ENCODE results near the gene PDPR. TPM values are rescaled to one million over a fixed set of nuclear protein-coding genes. Genes with fewer than 3 reads are reported as not detected.
"Not testable (repeated sequence)": the region's sequence is repeated elsewhere in the genome, so short reads cannot be mapped to it uniquely, and the experiment has no call there.

Gene PDPR
- total RNA-seq, 1 experiment from 2014 or later, result 6.8 TPM

- H3K4me3 ChIP-seq; H3K4me1 ChIP-seq (replicated peaks); H3K27me3 ChIP-seq (replicated peaks); DNase-seq (ENCODE audit: low read depth in 1 of 2, low spot score in 2 of 2); H3K27ac ChIP-seq; H3K9me3 ChIP-seq (replicated peaks): not testable (repeated sequence)
- peaks cover 53% of the 10 kb centered on the region for H3K36me3 ChIP-seq
Observed at GRCh38 chr16:70149296-70149695, 35.2 kb downstream of the PDPR start.

GRCh38 chr16:70151391-70151790 lies 37.3 kb downstream of the PDPR start:
- Histone ChIP-seq H3K4me3 (no peak overlapping the region), H3K36me3 (peaks cover 57% of the 10 kb centered on the region), H3K9me3 (replicated peaks) (no peaks in the 10 kb centered on the region), H3K4me1 (replicated peaks) (no peaks in the 10 kb centered on the region), H3K27ac (no peak overlapping the region), H3K27me3 (replicated peaks) (no peaks in the 10 kb centered on the region)
- DNase-seq (ENCODE audit: low read depth in 1 of 2, low spot score in 2 of 2), result no peak

GRCh38 chr16:70151941-70152509 lies 37.9 kb downstream of the PDPR start:
- Histone ChIP-seq H3K4me3 (no peak overlapping the region), H3K36me3 (peaks cover 63% of the 10 kb centered on the region), H3K27ac (no peak overlapping the region), H3K9me3 (replicated peaks) (no peaks in the 10 kb centered on the region), H3K4me1 (replicated peaks) (no peaks in the 10 kb centered on the region), H3K27me3 (replicated peaks) (no peaks in the 10 kb centered on the region)
- no peak for DNase-seq (ENCODE audit: low read depth in 1 of 2, low spot score in 2 of 2)

- DNase-seq (ENCODE audit: low read depth in 1 of 2, low spot score in 2 of 2), result no peak
- H3K27me3 ChIP-seq (replicated peaks), result no peaks in the 10 kb centered on the region
- peaks cover 70% of the 10 kb centered on the region for H3K36me3 ChIP-seq
- H3K27ac ChIP-seq, result no peak overlapping the region
- no peak overlapping the region for H3K4me3 ChIP-seq
- H3K4me1 ChIP-seq (replicated peaks), result no peaks in the 10 kb centered on the region
- no peaks in the 10 kb centered on the region for H3K9me3 ChIP-seq (replicated peaks)
Observed at GRCh38 chr16:70152578-70153302, 38.6 kb downstream of the PDPR start.

GRCh38 chr16:70154736-70155135 lies 40.6 kb downstream of the PDPR start:
- not testable (repeated sequence) for H3K4me3 ChIP-seq; H3K27ac ChIP-seq; H3K4me1 ChIP-seq (replicated peaks); H3K9me3 ChIP-seq (replicated peaks); DNase-seq (ENCODE audit: low read depth in 1 of 2, low spot score in 2 of 2); H3K27me3 ChIP-seq (replicated peaks)
- peaks cover 86% of the 10 kb centered on the region for H3K36me3 ChIP-seq

- H3K27me3 ChIP-seq (replicated peaks), result no peaks in the 10 kb centered on the region
- H3K9me3 ChIP-seq (replicated peaks), result no peaks in the 10 kb centered on the region
- H3K4me1 ChIP-seq (replicated peaks), result no peaks in the 10 kb centered on the region; the same call in 1 of the 2 replicates
- H3K27ac ChIP-seq, result no peak overlapping the region
- H3K4me3 ChIP-seq, result no peak overlapping the region
- no peak for DNase-seq (ENCODE audit: low read depth in 1 of 2, low spot score in 2 of 2)
- peaks cover 87% of the 10 kb centered on the region for H3K36me3 ChIP-seq
Observed at GRCh38 chr16:70156207-70156978, 42.3 kb downstream of the PDPR start.

GRCh38 chr16:70157105-70157476 lies 43.0 kb downstream of the PDPR start:
- H3K36me3 ChIP-seq, result peaks cover 84% of the 10 kb centered on the region
- no peaks in the 10 kb centered on the region for H3K9me3 ChIP-seq (replicated peaks)
- peaks cover 5% of the 10 kb centered on the region for H3K4me1 ChIP-seq (replicated peaks)
- no peak overlapping the region for H3K4me3 ChIP-seq
- no peaks in the 10 kb centered on the region for H3K27me3 ChIP-seq (replicated peaks)
- no peak overlapping the region for H3K27ac ChIP-seq
- no peak for DNase-seq (ENCODE audit: low read depth in 1 of 2, low spot score in 2 of 2)

- H3K27me3 ChIP-seq (replicated peaks), result no peaks in the 10 kb centered on the region
- no peak for DNase-seq (ENCODE audit: low read depth in 1 of 2, low spot score in 2 of 2)
- H3K4me3 ChIP-seq, result no peak overlapping the region
- H3K27ac ChIP-seq, result no peak overlapping the region
- H3K4me1 ChIP-seq (replicated peaks), result peaks cover 10% of the 10 kb centered on the region
- peaks cover 78% of the 10 kb centered on the region for H3K36me3 ChIP-seq
- H3K9me3 ChIP-seq (replicated peaks), result no peaks in the 10 kb centered on the region
Observed at GRCh38 chr16:70157477-70158260, 43.5 kb downstream of the PDPR start.

GRCh38 chr16:70158261-70158939 lies 44.3 kb downstream of the PDPR start:
- Histone ChIP-seq H3K4me1 (replicated peaks) (peaks cover 13% of the 10 kb centered on the region), H3K27ac (no peak overlapping the region), H3K27me3 (replicated peaks) (no peaks in the 10 kb centered on the region), H3K9me3 (replicated peaks) (no peaks in the 10 kb centered on the region), H3K36me3 (peaks cover 71% of the 10 kb centered on the region), H3K4me3 (no peak overlapping the region)
- no peak for DNase-seq (ENCODE audit: low read depth in 1 of 2, low spot score in 2 of 2)

- no peaks in the 10 kb centered on the region for H3K9me3 ChIP-seq (replicated peaks)
- H3K36me3 ChIP-seq, result peaks cover 58% of the 10 kb centered on the region
- H3K27ac ChIP-seq, result no peak overlapping the region
- no peak overlapping the region for H3K4me3 ChIP-seq
- H3K4me1 ChIP-seq (replicated peaks), result peaks cover 13% of the 10 kb centered on the region
- DNase-seq (ENCODE audit: low read depth in 1 of 2, low spot score in 2 of 2), result no peak
- no peaks in the 10 kb centered on the region for H3K27me3 ChIP-seq (replicated peaks)
Observed at GRCh38 chr16:70159355-70160348, 45.5 kb downstream of the PDPR start.

- DNase-seq (ENCODE audit: low read depth in 1 of 2, low spot score in 2 of 2), result no peak
- Histone ChIP-seq H3K9me3 (replicated peaks) (no peaks in the 10 kb centered on the region), H3K27ac (no peak overlapping the region), H3K36me3 (peaks cover 57% of the 10 kb centered on the region), H3K27me3 (replicated peaks) (no peaks in the 10 kb centered on the region), H3K4me1 (replicated peaks) (peaks cover 13% of the 10 kb centered on the region), H3K4me3 (no peak overlapping the region)
Observed at GRCh38 chr16:70160388-70160787, 46.3 kb downstream of the PDPR start.

GRCh38 chr16:70160821-70161220 lies 46.7 kb downstream of the PDPR start:
- Histone ChIP-seq H3K36me3 (peaks cover 56% of the 10 kb centered on the region), H3K4me1 (replicated peaks) (peaks cover 13% of the 10 kb centered on the region), H3K9me3 (replicated peaks) (no peaks in the 10 kb centered on the region), H3K4me3 (no peak overlapping the region), H3K27me3 (replicated peaks) (no peaks in the 10 kb centered on the region), H3K27ac (no peak overlapping the region)
- DNase-seq (ENCODE audit: low read depth in 1 of 2, low spot score in 2 of 2), result peak in 1 of 2 experiments; percentile 44
